Activated T-helper 1 cell treated with Interleukin-2 at 50 U/mL for 16 hours (primary cell): ENCODE measurements around the gene TP53TG3C.
"Not testable (repeated sequence)": the region's sequence is repeated elsewhere in the genome, so short reads cannot be mapped to it uniquely, and the experiment has no call there.

ENCODE experiments used
- DNase-seq: peaks from one replicate; pipeline ENCODE4 v3.0.0-alpha.2; 2020; ENCODE audit warnings: low read depth

Gene TP53TG3C

GRCh38 chr16:33193926-33194325 is at the start of gene TP53TG3C:
TSS of gene TP53TG3C (plus strand) at chr16:33194226. CDS start at chr16:33194294, 68 bp downstream.
- DNase-seq, result not testable (repeated sequence)
